Esophagus (tissue), 2 donors: ENCODE data around the gene CEP131. TPM values are rescaled to one million over a fixed set of nuclear protein-coding genes. Genes with fewer than 3 reads are reported as not detected.
"Not testable (repeated sequence)": the region's sequence is repeated elsewhere in the genome, so short reads cannot be mapped to it uniquely, and the experiment has no call there.

Source experiments
- H3K27ac ChIP-seq, 2 donors: one replicate each; pipeline ENCODE4 v1.5.1; 2013; ENCODE audit warnings: low read depth in 2 of 2, mild to moderate bottlenecking in 2 of 2, inconsistent platforms in 1 of 2, low read length in 1 of 2, moderate library complexity in 1 of 2
- H3K27me3 ChIP-seq, 2 donors: one replicate each; pipeline ENCODE4 v1.6.1; 2013; ENCODE audit warnings: low read length in 2 of 2, control low read depth in 1 of 2, mild to moderate bottlenecking in 1 of 2; ENCODE audit not compliant: insufficient read depth in 2 of 2, control insufficient read depth in 1 of 2
- H3K36me3 ChIP-seq, 2 donors: one replicate each; pipeline ENCODE4 v1.6.1; 2013; ENCODE audit warnings: low read length in 1 of 2; ENCODE audit not compliant: control insufficient read depth in 2 of 2, insufficient read depth in 2 of 2
- H3K4me1 ChIP-seq, 2 donors: one replicate each; pipeline ENCODE4 v1.6.1; 2013; ENCODE audit warnings: low read length in 1 of 2; ENCODE audit not compliant: control insufficient read depth in 2 of 2, insufficient read depth in 2 of 2
- H3K4me3 ChIP-seq, 2 donors: one replicate each; pipeline ENCODE4 v1.5.1; 2013; ENCODE audit warnings: low read length in 2 of 2, mild to moderate bottlenecking in 2 of 2, low read depth in 1 of 2, moderate library complexity in 1 of 2
- H3K9me3 ChIP-seq, 2 donors: one replicate each; pipeline ENCODE4 v1.6.1; 2013; ENCODE audit warnings: mild to moderate bottlenecking in 2 of 2, low read depth in 1 of 2, low read length in 1 of 2, moderate library complexity in 1 of 2; ENCODE audit not compliant: control insufficient read depth in 2 of 2, insufficient read depth in 1 of 2
- WGBS, 2 donors: extraction: QIAGEN DNeasy Blood & Tissue Kit; methylation state at CpG; one replicate each; pipeline ENCODE4 v1.1.7; 2013; 5-methylcytosine and 5-hydroxymethylcytosine counted together
- polyA plus RNA-seq, 2 donors: library from polyadenylated mRNA; stranded (reverse); fragments of 200-250 nt; gene quantifications; one replicate each; pipeline ENCODE4 v1.2.3, GENCODE V29; 2013
- donor health status: healthy with polysubstance abuse.
- donor health status: Bipolar disorder and iron deficiency.

CEP131 gene
- polyA plus RNA-seq, 2 donors: 5.2 to 8.7 TPM

GRCh38 chr17:81228420-81228819 lies 5.7 kb upstream of the CEP131 start:
- Histone ChIP-seq H3K27me3 (no peaks in the 10 kb centered on the region), H3K4me3 (no peak overlapping the region), H3K4me1 (peaks cover 0 to under 1% of the 10 kb centered on the region in 2 donors), H3K9me3 (no peaks in the 10 kb centered on the region), H3K36me3 (peaks cover 3 to 40% of the 10 kb centered on the region in 2 donors), H3K27ac (no peak overlapping the region)
- 76 to 78% methylated on average over 9 of the region's 9 CpGs for WGBS, 2 donors

GRCh38 chr17:81227630-81228029 lies 4.9 kb upstream of the CEP131 start:
- H3K27ac ChIP-seq, H3K4me1 ChIP-seq, H3K9me3 ChIP-seq, H3K27me3 ChIP-seq, H3K4me3 ChIP-seq: not testable (repeated sequence)
- WGBS, 2 donors: 74 to 80% methylated on average over 2 of the region's 2 CpGs
- H3K36me3 ChIP-seq: peaks cover 3 to 33% of the 10 kb centered on the region in 2 donors

GRCh38 chr17:81223762-81224130 lies 981 bp upstream of the CEP131 start:
- Histone ChIP-seq H3K27me3 (no peaks in the 10 kb centered on the region), H3K4me3 (no peak overlapping the region), H3K4me1 (peaks cover 6 to 20% of the 10 kb centered on the region in 2 donors), H3K27ac (no peak overlapping the region), H3K36me3 (peaks cover 0 to 4% of the 10 kb centered on the region in 2 donors), H3K9me3 (no peaks in the 10 kb centered on the region)
- 28 to 40% methylated on average over 11 of the region's 11 CpGs for WGBS, 2 donors

GRCh38 chr17:81222620-81222905 lies 202 bp downstream of the CEP131 start:
- Histone ChIP-seq H3K4me3 (peak overlapping the region; percentile 71 to 72), H3K27ac (no peak overlapping the region), H3K27me3 (no peaks in the 10 kb centered on the region), H3K4me1 (peaks cover 6 to 20% of the 10 kb centered on the region in 2 donors), H3K9me3 (no peaks in the 10 kb centered on the region), H3K36me3 (peaks cover 0 to 2% of the 10 kb centered on the region in 2 donors)
- WGBS, 2 donors: 0 to 1% methylated on average over 22 to 30 of the region's 30 CpGs

GRCh38 chr17:81221842-81222619 lies 734 bp downstream of the CEP131 start:
- Histone ChIP-seq H3K4me3 (peak overlapping the region; percentile 71 to 72), H3K4me1 (peaks cover 6 to 20% of the 10 kb centered on the region in 2 donors), H3K27ac (no peak overlapping the region), H3K9me3 (no peaks in the 10 kb centered on the region), H3K27me3 (no peaks in the 10 kb centered on the region), H3K36me3 (peaks cover 0 to 2% of the 10 kb centered on the region in 2 donors)
- 18 to 23% methylated on average over 23 to 24 of the region's 24 CpGs for WGBS, 2 donors

GRCh38 chr17:81221371-81221841 lies 1.4 kb downstream of the CEP131 start:
- 54 to 62% methylated on average over 11 of the region's 11 CpGs for WGBS, 2 donors
- Histone ChIP-seq H3K36me3 (peaks cover 0 to 2% of the 10 kb centered on the region in 2 donors), H3K4me3 (no peak overlapping the region)

GRCh38 chr17:81219476-81220180 lies 3.1 kb downstream of the CEP131 start:
- peaks cover 0 to 2% of the 10 kb centered on the region in 2 donors for H3K36me3 ChIP-seq
- H3K9me3 ChIP-seq: no peaks in the 10 kb centered on the region
- H3K27me3 ChIP-seq: no peaks in the 10 kb centered on the region
- H3K4me3 ChIP-seq: no peak overlapping the region
- H3K4me1 ChIP-seq: peaks cover 6 to 20% of the 10 kb centered on the region in 2 donors
- no peak overlapping the region for H3K27ac ChIP-seq
- WGBS, 2 donors: 85 to 87% methylated on average over 19 to 24 of the region's 24 CpGs

More at GRCh38 chr17:81221371-81221841, 1.4 kb downstream of the CEP131 start:
- Histone ChIP-seq H3K4me1 (peaks cover 6 to 20% of the 10 kb centered on the region in 2 donors), H3K27ac (no peak overlapping the region), H3K27me3 (no peaks in the 10 kb centered on the region), H3K9me3 (no peaks in the 10 kb centered on the region)

GRCh38 chr17:81218991-81219390 lies 3.8 kb downstream of the CEP131 start:
- Histone ChIP-seq H3K9me3 (no peaks in the 10 kb centered on the region), H3K27ac (no peak overlapping the region), H3K27me3 (no peaks in the 10 kb centered on the region), H3K4me3 (no peak overlapping the region), H3K4me1 (peaks cover 6 to 20% of the 10 kb centered on the region in 2 donors), H3K36me3 (peaks cover 0 to 2% of the 10 kb centered on the region in 2 donors)
- WGBS, 2 donors: 94 to 96% methylated on average over 11 of the region's 11 CpGs

GRCh38 chr17:81218459-81218858 lies 4.3 kb downstream of the CEP131 start:
- Histone ChIP-seq H3K4me3 (no peak overlapping the region), H3K9me3 (no peaks in the 10 kb centered on the region), H3K36me3 (peaks cover 0 to 2% of the 10 kb centered on the region in 2 donors), H3K4me1 (peaks cover 6 to 19% of the 10 kb centered on the region in 2 donors), H3K27me3 (no peaks in the 10 kb centered on the region), H3K27ac (no peak overlapping the region)
- WGBS, 2 donors: 89 to 90% methylated on average over 13 of the region's 13 CpGs
